ENCODE data around the gene ZNF169. TPM values are rescaled to one million over a fixed set of nuclear protein-coding genes. Genes with fewer than 3 reads are reported as not detected.

The ZNF169 gene
- total and polyA plus RNA-seq, 2 of the 8 experiments (the other 6 are each of a cell fraction or from before 2014, with no cell fraction given) = 7.0 to 9.0 TPM

GRCh38 chr9:94245651-94246050 is 13.4 kb upstream of the ZNF169 start:
- no peak overlapping the region for H4K91ac ChIP-seq (replicated peaks; ENCODE audit: insufficient read length, low read length)
- H3K9me3 ChIP-seq (ENCODE audit: insufficient read depth in 2 of 2, low read depth in 1 of 2, low read length in 1 of 2) = no peaks in the 10 kb centered on the region
- no peak overlapping the region for H3K4ac ChIP-seq (replicated peaks; ENCODE audit: insufficient read length, low read depth, low read length)
- no peaks in the 10 kb centered on the region for H4K20me1 ChIP-seq (replicated peaks in 1 of 2; ENCODE audit: control insufficient read depth in 1 of 2, insufficient read depth in 2 of 2, low read length in 2 of 2)
- H2BK12ac ChIP-seq (ENCODE audit: low read depth, low read length) = no peak overlapping the region
- H3K4me1 ChIP-seq (replicated peaks in 1 of 4; ENCODE audit: control insufficient read depth in 3 of 4, insufficient read depth in 4 of 4, low read length in 3 of 4) = no peaks in the 10 kb centered on the region; a peak in 1 of 7 replicates
- H3K23me2 ChIP-seq (ENCODE audit: low read depth, low read length) = no peaks in the 10 kb centered on the region
- no peak overlapping the region for H3K27ac ChIP-seq (ENCODE audit: low read depth, low read length)
- no peak overlapping the region for H4K5ac ChIP-seq (ENCODE audit: insufficient read length, low read depth, low read length)
- H2BK120ac ChIP-seq (replicated peaks; ENCODE audit: low read depth, low read length) = no peak overlapping the region
- no peak overlapping the region for H2BK20ac ChIP-seq (ENCODE audit: low read length)
- no peaks in the 10 kb centered on the region for H3K36me3 ChIP-seq (ENCODE audit: control insufficient read depth in 2 of 4, insufficient read depth in 4 of 4, low read length in 3 of 4)
- no peaks in the 10 kb centered on the region for H3K79me1 ChIP-seq (ENCODE audit: low read depth, low read length)
- DNase-seq (ENCODE audit: low read depth in 1 of 2, low spot score in 2 of 2) (no peak), FAIRE-seq (no peak)
- no peak overlapping the region for H3K4me3 ChIP-seq (ENCODE audit: extremely low read depth in 1 of 4, insufficient read depth in 2 of 4, low read depth in 3 of 4, low read length in 4 of 4)
- ChIA-PET CTCF (ENCODE audit: partially characterized antibody) (no interaction called here), POLR2A (ENCODE audit: partially characterized antibody) (no interaction called here)
- H2AK5ac ChIP-seq (ENCODE audit: low read depth, low read length) = no peak overlapping the region
- H3K23ac ChIP-seq (ENCODE audit: insufficient read length) = no peak overlapping the region
- no peak overlapping the region for H2BK5ac ChIP-seq (ENCODE audit: low read depth, low read length)
- no peaks in the 10 kb centered on the region for H3K27me3 ChIP-seq (replicated peaks in 1 of 4; ENCODE audit: control insufficient read depth in 3 of 4, extremely low read depth in 1 of 4, insufficient read depth in 3 of 4, low read length in 3 of 4)
- no peak overlapping the region for H2BK15ac ChIP-seq (ENCODE audit: low read length)
- H2AFZ ChIP-seq (ENCODE audit: low read length) = no peak overlapping the region
- TF ChIP-seq ZNF274 (IDR thresholded peaks at IDR 0.05; ENCODE audit: borderline replicate concordance, extremely low read depth, low read length) (no peak), SIN3A (conservative IDR thresholded peaks at IDR 0.05 in 1 of 2, IDR thresholded peaks at IDR 0.05 in 1 of 2; ENCODE audit: low read depth in 1 of 2, low read length in 2 of 2) (no peak)
- no peaks in the 10 kb centered on the region for H3K79me2 ChIP-seq (ENCODE audit: control insufficient read depth in 1 of 2, insufficient read depth in 2 of 2, low read length in 2 of 2)
- no peak overlapping the region for H3K9ac ChIP-seq (replicated peaks in 1 of 4; ENCODE audit: extremely low read depth in 1 of 4, low read depth in 3 of 4, low read length in 3 of 4)
- no peak overlapping the region for H3K14ac ChIP-seq (ENCODE audit: insufficient read length)
- H3K56ac ChIP-seq (replicated peaks; ENCODE audit: insufficient read length, low read depth, low read length) = no peak overlapping the region
- no peak overlapping the region for H4K8ac ChIP-seq (ENCODE audit: extremely low read depth, insufficient read depth, low read length)
- no peak overlapping the region for H3K18ac ChIP-seq (ENCODE audit: extremely low read depth, low read length)
- no peak overlapping the region for H3K4me2 ChIP-seq (ENCODE audit: insufficient read depth in 1 of 2, low read depth in 2 of 2, low read length in 2 of 2)
- 92% methylated on average over 2 of the region's 2 CpGs; no CpG with 5 or more reads in 1 of the 2 experiments for WGBS, 2 experiments (ENCODE audit: extremely low coverage in 1 of 2, insufficient coverage in 1 of 2, insufficient read length in 1 of 2, insufficient replicate concordance in 2 of 2, low coverage in 1 of 2, low lambda C conversion rate in 2 of 2, missing lambda C conversion rate in 1 of 2)

Data from H1 (cell line).